ENCODE results near the gene PAX4. TPM values are rescaled to one million over a fixed set of nuclear protein-coding genes. Genes with fewer than 3 reads are reported as not detected.

Gene PAX4
- polyA plus RNA-seq, 1 of the 3 experiments (the other 2 are of a cell fraction), result not detected

DNA sequence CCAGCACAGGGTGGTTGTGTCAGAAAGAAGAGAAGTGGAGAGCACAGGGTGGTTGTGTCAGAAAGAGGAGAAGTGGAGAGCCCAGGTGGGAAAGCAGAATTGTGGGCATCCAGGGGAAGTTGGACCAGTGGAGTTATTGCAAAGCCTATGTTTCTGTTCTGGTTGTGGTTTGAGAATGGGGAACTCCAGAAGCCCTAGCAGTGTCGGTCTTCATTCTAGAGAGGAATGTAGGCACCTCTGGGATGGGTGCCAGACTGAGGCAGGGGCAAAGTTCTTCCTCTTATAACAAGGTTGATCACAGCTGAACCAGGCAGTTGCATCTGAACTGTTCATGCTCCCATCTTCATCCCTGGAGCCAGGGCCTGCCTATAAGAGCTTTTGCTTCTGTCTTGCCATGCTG is 23.5 kb downstream of the PAX4 start:
- Histone ChIP-seq H2AFZ (ENCODE audit: low read depth) (no peak overlapping the region), H3K4me3 (ENCODE audit: low read depth in 2 of 2, low read length in 1 of 2) (no peak overlapping the region), H3K9ac (no peak overlapping the region), H3K36me3 (replicated peaks in 1 of 2; ENCODE audit: control insufficient read depth in 1 of 2, insufficient read depth in 2 of 2, low read length in 1 of 2) (peaks cover 19 to 20% of the 10 kb centered on the region in 2 experiments), H3K4me2 (no peak overlapping the region), H3F3A (replicated peaks; ENCODE audit: insufficient read depth) (no peaks in the 10 kb centered on the region), H3K4me1 (ENCODE audit: control insufficient read depth in 1 of 2, insufficient read depth in 2 of 2, low read depth in 1 of 2, low read length in 1 of 2) (peaks cover 4% of the 10 kb centered on the region in 2 experiments; a peak in 3 of 4 replicates), H4K20me1 (ENCODE audit: insufficient read depth) (peaks cover 3% of the 10 kb centered on the region), H3K27ac (ENCODE audit: low read depth in 2 of 2, low read length in 1 of 2) (no peak overlapping the region), H3K79me2 (ENCODE audit: insufficient read depth) (peaks cover 7% of the 10 kb centered on the region; the same call in 1 of the 2 replicates), H3K9me2 (no peaks in the 10 kb centered on the region), H3K27me3 (ENCODE audit: insufficient read depth) (no peaks in the 10 kb centered on the region), H3K9me3 (no peaks in the 10 kb centered on the region)
- no peak for DNase-seq
- POLR2A ChIA-PET, result no interaction called here
- TF ChIP-seq EP300 (IDR thresholded peaks at IDR 0.05; ENCODE audit: borderline replicate concordance in 1 of 2, low read depth in 1 of 2, low read length in 1 of 2) (no peak), SMC3 (IDR thresholded peaks at IDR 0.05; ENCODE audit: low read depth, low read length) (no peak), PBX3 (IDR thresholded peaks at IDR 0.05) (no peak), YY1 (IDR thresholded peaks at IDR 0.05; ENCODE audit: low read depth) (no peak), RFX5 (IDR thresholded peaks at IDR 0.05; ENCODE audit: low read length) (no peak), RXRA (IDR thresholded peaks at IDR 0.05; ENCODE audit: borderline replicate concordance, low read depth) (no peak), USF1 (IDR thresholded peaks at IDR 0.05; ENCODE audit: borderline replicate concordance, low read depth) (no peak)
- TF ChIP-seq, protein P1, sequence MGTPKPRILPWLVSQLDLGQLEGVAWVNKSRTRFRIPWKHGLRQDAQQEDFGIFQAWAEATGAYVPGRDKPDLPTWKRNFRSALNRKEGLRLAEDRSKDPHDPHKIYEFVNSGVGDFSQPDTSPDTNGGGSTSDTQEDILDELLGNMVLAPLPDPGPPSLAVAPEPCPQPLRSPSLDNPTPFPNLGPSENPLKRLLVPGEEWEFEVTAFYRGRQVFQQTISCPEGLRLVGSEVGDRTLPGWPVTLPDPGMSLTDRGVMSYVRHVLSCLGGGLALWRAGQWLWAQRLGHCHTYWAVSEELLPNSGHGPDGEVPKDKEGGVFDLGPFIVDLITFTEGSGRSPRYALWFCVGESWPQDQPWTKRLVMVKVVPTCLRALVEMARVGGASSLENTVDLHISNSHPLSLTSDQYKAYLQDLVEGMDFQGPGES (IDR thresholded peaks at IDR 0.05; ENCODE audit: low read depth, low read length), result no peak
- 50% methylated on average over 1 of the region's 1 CpG for WGBS (ENCODE audit: low lambda C conversion rate)
- CTCF ChIA-PET, result no interaction called here

DNA sequence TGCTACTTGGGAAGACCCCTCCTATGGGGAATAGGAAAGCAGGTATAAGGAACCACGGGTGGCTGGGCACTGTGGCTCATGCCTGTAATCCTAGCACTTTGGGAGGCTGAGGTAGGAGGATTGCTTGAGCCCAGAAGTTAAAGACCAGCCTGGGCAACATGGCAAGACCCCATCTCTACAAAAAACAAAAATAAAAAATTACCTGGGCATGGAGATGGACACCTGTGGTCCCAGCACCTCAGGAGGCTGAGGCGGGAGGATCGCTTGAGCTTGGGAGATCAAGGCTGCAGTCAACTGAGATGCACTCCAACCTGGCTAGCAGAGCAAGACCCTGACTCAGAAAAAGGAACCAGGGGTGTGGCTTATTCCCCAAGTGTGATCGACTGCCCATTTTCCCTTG is 25.4 kb downstream of the PAX4 start:
- peaks cover 7% of the 10 kb centered on the region for H4K20me1 ChIP-seq (ENCODE audit: insufficient read depth)
- no peaks in the 10 kb centered on the region for H3K9me3 ChIP-seq
- CTCF ChIA-PET, result interaction anchor here (0.6 to 0.8 kb wide), 3 partner anchors 39 to 755 kb away, joined by 3 to 5 read pairs (median 4); no protein-coding TSS in a partner anchor
- peaks cover 18% of the 10 kb centered on the region for H3K79me2 ChIP-seq (ENCODE audit: insufficient read depth)
- H2AFZ ChIP-seq (ENCODE audit: low read depth), result no peak overlapping the region
- no peaks in the 10 kb centered on the region for H3K9me2 ChIP-seq
- peaks cover 10 to 15% of the 10 kb centered on the region in 2 experiments; a peak in 3 of 4 replicates for H3K4me1 ChIP-seq (ENCODE audit: control insufficient read depth in 1 of 2, insufficient read depth in 2 of 2, low read depth in 1 of 2, low read length in 1 of 2)
- H3K4me2 ChIP-seq, result no peak overlapping the region
- H3K27ac ChIP-seq (ENCODE audit: low read depth in 2 of 2, low read length in 1 of 2), result no peak overlapping the region
- peaks cover 20 to 21% of the 10 kb centered on the region in 2 experiments for H3K36me3 ChIP-seq (replicated peaks in 1 of 2; ENCODE audit: control insufficient read depth in 1 of 2, insufficient read depth in 2 of 2, low read length in 1 of 2)
- DNase-seq, result no peak
- POLR2A ChIA-PET, result no interaction called here
- H3K27me3 ChIP-seq (ENCODE audit: insufficient read depth), result no peaks in the 10 kb centered on the region
- TF ChIP-seq TCF12 (IDR thresholded peaks at IDR 0.05) (no peak), FOSL2 (IDR thresholded peaks at IDR 0.05; ENCODE audit: borderline replicate concordance, low read depth) (no peak), RAD21 (IDR thresholded peaks at IDR 0.05; ENCODE audit: low read length) (no peak), MXI1 (IDR thresholded peaks at IDR 0.05; ENCODE audit: low read depth, low read length) (no peak), USF1 (IDR thresholded peaks at IDR 0.05; ENCODE audit: borderline replicate concordance, low read depth) (no peak), YY1 (IDR thresholded peaks at IDR 0.05; ENCODE audit: low read depth) (no peak), JUND (IDR thresholded peaks at IDR 0.05) (no peak), GATA2 (CRISPR knock-in tag; IDR thresholded peaks at IDR 0.05) (no peak), EP300 (IDR thresholded peaks at IDR 0.05; ENCODE audit: borderline replicate concordance in 1 of 2, low read depth in 1 of 2, low read length in 1 of 2) (no peak), TAF1 (IDR thresholded peaks at IDR 0.05; ENCODE audit: borderline replicate concordance, low read depth, low read length) (no peak), TEAD4 (IDR thresholded peaks at IDR 0.05; ENCODE audit: borderline replicate concordance, insufficient read depth) (no peak), SMC3 (IDR thresholded peaks at IDR 0.05; ENCODE audit: low read depth, low read length) (no peak), MEF2A (IDR thresholded peaks at IDR 0.05; ENCODE audit: borderline replicate concordance, low read depth) (no peak), RFX5 (IDR thresholded peaks at IDR 0.05; ENCODE audit: low read length) (no peak), USF2 (IDR thresholded peaks at IDR 0.05; ENCODE audit: borderline replicate concordance, low read depth, low read length) (no peak)
- TF ChIP-seq, protein P2, sequence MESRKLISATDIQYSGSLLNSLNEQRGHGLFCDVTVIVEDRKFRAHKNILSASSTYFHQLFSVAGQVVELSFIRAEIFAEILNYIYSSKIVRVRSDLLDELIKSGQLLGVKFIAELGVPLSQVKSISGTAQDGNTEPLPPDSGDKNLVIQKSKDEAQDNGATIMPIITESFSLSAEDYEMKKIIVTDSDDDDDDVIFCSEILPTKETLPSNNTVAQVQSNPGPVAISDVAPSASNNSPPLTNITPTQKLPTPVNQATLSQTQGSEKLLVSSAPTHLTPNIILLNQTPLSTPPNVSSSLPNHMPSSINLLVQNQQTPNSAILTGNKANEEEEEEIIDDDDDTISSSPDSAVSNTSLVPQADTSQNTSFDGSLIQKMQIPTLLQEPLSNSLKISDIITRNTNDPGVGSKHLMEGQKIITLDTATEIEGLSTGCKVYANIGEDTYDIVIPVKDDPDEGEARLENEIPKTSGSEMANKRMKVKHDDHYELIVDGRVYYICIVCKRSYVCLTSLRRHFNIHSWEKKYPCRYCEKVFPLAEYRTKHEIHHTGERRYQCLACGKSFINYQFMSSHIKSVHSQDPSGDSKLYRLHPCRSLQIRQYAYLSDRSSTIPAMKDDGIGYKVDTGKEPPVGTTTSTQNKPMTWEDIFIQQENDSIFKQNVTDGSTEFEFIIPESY (IDR thresholded peaks at IDR 0.05; ENCODE audit: borderline replicate concordance, low read depth), result no peak
- no peaks in the 10 kb centered on the region for H3F3A ChIP-seq (replicated peaks; ENCODE audit: insufficient read depth)
- WGBS (ENCODE audit: low lambda C conversion rate), result 85% methylated on average over 4 of the region's 4 CpGs
- no peak overlapping the region for H3K4me3 ChIP-seq (ENCODE audit: low read depth in 2 of 2, low read length in 1 of 2)
- no peak overlapping the region for H3K9ac ChIP-seq
